ENCODE results near the gene LDLR.
"Not testable (repeated sequence)": the region's sequence is repeated elsewhere in the genome, so short reads cannot be mapped to it uniquely, and the experiment has no call there.

LDLR gene

GRCh38 chr19:11142528-11143171, 53.4 kb downstream of the LDLR start:
- DNase-seq = no peak

DNA sequence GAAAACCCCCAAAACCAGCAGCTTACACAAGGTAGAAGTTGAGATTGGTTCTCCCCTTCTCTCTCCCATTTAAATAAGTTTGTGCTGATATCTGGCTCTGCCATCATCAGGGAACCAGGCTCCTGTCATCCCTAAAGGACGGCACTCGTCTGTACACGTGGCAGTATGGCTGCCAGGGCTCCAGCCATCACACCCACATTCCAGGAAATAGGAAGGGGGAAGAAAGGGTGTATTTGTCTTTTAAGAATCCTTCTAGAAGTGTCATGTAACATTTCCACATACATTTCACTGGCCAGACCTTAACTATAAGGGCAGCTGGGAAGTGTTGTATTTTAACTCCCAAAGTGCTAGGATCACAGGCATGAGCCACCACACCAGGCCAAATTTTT, 56.3 kb downstream of the LDLR start:
- no peak for DNase-seq

GRCh38 chr19:11148001-11148400, 58.7 kb downstream of the LDLR start:
- no peak for DNase-seq

- no peak for DNase-seq
These were observed 61.9 kb downstream of the LDLR start for GRCh38 chr19:11151181-11151580.

- no peak for DNase-seq
These were observed 63.2 kb downstream of the LDLR start for GRCh38 chr19:11152318-11153062.

DNA sequence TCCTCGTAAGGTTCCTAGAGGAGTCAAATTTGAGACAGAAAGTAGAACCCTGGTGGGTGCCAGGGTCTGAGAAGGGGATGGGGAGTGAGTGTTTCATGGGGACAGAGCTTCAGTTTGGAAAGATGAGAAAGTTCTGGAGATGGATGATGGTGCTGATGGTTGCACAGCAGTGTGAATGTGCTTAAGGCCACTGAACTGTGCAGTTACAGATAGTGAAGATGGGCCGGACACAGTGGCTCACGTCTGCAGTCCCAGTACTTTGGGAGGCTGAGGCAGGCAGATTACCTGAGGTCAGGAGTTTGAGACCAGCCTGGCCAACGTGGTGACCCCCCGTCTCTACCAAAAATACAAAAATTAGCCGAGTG, 65.4 kb downstream of the LDLR start:
- no peak for DNase-seq

DNA sequence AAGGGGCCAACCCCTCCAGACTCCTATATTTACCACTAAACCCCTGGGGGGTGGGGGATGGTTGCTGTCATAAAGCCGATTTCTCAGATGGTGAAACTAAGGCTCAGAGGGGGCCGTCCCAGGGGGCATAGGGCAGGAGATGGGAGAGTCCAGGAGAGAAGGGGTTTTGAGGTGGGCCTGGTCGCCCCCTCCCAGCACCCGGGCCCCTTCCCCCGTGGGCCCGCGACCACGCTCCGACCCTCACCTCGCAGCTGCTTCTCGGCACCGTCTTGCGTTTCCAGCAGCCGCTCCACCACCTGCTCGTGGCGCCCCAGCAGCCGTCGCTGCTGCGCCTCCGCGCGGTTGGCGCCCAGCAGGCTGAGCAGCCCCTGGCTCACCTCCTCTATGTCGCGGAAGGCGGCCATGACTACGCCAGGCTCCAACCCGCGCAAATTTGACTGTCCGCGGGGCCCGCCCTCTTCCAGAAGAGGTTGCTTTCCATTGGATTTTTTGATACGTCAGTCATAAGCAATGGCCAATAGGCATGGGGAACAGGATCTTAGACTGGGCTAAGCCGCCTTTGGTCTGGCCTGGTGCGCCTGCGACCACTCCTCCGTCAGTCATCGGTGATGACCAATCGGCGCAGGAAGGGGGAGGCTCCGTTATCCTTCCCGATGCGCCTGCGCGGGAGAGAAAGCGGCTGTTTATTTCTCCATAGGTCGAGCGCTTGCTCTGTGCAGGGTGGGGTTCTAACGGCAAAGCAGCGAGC, 66.3 kb downstream of the LDLR start, which contains the start of gene SPC24:
TSS of gene SPC24 (minus strand) at position 410 of the 748 bp plus-strand sequence. CDS start at position 404, 6 bp downstream.
- DNase-seq = peak; percentile 100

DNA sequence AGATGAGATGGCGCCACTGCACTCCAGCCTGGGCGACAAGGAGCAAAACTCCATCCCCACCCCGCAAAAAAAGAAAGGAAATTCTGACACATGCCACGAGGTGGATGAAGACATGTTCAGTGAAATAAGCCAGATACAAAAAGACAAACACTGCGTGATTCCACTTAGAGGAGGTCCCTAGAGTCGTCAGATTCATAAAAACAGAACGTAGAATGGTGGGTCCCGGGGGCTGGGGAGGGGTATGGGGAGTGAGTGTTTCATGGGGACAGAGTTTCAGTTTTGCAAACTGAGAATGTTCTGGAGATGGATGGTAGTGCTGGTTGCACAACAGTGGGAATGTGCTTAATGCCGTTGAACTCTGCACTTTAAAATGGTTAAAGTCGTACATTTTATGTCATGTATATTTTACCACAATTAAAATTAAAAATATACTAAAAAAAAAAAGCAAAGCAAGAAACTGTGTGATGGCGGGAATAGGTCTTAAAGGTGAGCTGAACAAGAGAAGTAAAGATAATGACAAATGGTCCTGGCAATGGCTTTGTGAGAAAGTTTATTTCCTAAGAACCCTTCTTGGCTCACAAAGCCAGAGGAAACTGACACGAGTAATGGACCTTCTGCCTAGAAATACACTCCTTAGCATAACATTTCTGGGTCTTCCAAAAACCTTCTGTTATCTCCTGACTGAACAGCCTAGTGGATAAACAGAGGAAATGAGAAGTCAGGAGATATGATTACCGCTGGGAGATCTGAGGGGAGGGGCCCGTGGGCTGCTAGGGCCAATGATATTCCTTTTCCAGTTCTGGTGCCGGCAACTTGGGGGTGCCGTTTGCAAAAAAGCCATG, 70.6 kb downstream of the LDLR start:
- DNase-seq = peak; percentile 28

DNA sequence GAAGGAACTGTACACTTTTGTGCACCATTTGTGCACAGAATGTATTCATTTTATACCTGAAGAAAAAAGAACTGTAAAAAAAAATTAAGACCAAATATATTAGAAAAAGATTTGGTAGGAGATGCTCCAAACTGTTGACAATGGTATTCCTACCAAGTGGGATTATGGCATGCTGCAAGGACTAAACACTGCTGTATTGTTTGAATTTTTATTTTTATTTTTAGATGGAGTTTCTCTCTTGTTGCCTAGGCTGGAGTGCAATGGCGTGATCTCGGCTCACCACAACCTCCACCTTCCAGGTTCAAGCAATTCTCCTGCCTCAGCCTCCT, 71.1 kb downstream of the LDLR start:
- not testable (repeated sequence) for DNase-seq

GRCh38 chr19:11164296-11164695, 75.0 kb downstream of the LDLR start:
- no peak for DNase-seq

- no peak for DNase-seq
These were observed 75.7 kb downstream of the LDLR start for GRCh38 chr19:11164879-11165406.

DNA sequence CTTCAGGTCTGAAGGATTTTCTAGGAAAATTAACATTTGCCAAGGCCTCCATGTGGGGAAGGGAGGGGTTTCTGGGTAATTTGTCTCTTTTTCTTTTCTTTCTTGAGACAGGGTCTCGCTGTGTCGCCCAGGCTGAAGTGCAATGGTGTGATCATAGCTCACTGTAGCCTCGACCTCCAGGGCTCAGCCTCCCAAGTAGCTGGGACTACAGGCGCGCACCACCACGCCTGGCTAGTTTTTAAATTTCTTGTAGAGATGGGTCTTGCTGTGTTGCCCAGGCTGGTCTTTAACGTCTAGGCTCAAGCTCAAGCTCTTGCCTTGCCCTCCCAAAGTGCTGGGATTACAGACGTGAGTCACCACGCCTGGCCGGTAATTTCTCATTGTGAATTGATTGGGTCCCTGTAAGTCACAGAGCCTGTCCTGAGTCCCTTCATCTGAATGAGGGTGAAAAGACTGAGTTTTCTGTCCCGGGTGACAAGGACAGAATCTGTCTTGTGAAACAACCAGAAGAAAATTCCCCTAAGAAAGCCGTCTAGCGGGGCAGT, 76.3 kb downstream of the LDLR start:
- DNase-seq = no peak

DNA sequence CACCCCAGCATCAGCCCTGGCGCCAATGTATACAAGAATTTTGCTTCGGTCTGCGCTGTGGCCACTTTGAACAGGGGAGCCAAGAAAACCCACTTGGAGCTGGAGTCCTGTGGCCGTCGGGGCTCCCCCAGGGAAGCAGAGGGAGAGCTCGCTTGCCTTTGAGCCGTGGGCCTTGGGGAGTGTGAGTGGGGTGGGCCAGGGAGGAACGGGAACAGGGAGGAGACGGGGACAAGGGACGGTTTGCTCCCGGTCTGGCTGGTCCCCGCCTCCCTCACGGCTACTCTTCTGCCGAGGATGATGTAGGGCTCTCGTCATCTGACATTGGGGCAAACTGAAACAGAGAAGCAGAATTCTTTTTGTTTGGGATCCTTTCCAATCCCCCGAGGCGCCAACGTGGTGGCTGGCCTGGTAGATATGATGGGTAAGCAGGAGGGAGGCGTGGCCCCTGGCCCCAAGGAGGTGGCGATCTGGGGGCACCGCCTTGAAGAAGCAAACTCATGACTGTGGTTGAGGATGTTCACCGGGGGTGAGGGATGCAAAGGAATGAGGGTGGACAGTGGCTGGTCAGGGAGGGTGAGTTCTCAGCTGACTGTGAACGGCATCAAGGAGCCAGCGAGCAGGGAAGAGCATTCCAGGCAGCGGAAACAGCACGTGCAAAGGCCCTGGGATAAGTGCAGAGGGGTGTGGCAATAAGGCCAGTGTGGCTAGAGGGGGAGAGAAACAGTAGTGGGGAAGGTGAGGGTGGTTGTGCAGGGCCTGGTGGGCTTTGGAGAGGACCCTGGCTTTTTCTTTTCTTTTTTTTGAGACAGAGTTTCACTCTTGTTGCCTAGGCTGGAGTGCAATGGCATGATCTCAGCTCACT, 77.2 kb downstream of the LDLR start:
- no peak for DNase-seq

DNA sequence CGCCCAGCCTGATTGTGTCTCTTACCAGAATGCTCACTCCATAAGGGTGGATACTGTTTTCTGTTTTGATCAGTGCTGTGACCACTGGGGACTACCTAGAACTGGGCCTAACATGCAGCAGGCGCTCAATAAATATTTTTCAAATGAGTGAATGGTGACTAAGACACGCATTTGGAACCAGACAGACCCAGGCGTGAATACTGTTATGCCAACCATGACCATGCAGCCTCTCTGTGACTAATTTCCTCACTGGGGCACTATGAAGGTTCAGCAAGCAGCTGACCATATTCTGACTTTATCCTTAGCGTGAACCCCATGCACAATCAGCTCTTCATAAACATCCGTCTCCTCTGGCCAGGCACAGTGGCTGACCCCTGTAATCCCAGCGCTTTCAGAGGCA, 79.3 kb downstream of the LDLR start:
- no peak for DNase-seq

DNA sequence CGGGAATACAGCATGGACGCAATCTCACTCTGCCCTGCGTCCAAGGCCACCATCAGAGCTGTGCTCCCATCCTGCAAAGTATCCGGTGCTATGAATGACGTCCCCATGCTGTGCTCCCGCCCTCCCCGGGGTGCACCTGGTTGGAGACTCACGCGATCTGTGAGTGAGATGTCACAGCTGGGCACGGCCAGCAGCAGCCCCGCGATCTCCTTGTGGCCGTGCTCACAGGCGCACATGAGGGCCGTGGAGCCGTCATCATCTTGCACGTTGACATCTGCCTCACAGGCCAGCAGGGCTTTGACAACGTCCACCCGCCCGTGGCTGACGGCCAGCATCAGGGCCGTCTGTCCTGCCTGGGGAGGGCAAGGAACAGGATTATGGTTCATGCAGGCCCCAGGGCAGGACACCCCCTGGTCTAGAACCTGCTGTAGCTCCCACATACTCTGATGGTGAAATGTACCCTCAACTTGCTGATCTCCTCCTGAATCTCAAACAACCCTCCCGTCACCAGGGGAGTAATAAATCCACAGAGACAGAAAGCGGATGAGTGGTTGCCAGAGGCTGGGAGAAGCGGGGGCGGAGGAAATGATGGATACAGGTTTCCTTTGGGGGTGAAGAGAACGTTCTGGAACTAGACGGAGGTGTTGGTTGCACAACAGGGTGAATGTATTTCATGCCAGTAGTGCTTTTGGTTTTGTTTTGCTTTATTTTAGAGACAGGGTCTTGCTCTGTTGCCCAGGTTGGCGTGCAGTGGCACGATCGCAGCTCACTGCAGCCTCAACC, 80.8 kb downstream of the LDLR start:
- no peak for DNase-seq

DNA sequence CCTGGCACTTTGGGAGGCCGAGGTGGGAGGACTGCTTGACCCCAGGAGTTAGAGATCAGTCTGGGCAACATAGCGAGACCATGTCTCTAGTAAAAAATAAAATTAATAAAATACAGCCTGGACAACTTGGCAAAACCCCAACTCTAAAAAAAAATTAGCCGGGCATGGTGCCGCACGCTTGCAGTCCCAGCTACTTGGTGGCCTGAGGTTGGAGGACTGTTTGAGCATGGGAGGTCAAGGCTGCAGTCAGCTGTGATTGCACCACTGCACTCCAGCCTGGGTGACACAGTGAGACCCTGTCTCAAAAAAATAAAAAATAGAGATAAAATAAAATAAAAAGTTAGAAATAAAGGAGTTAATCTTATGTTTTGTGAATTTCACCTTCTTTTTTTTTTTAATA, 81.9 kb downstream of the LDLR start:
- no peak for DNase-seq

GRCh38 chr19:11172576-11172975, 83.3 kb downstream of the LDLR start:
- no peak for DNase-seq

DNA sequence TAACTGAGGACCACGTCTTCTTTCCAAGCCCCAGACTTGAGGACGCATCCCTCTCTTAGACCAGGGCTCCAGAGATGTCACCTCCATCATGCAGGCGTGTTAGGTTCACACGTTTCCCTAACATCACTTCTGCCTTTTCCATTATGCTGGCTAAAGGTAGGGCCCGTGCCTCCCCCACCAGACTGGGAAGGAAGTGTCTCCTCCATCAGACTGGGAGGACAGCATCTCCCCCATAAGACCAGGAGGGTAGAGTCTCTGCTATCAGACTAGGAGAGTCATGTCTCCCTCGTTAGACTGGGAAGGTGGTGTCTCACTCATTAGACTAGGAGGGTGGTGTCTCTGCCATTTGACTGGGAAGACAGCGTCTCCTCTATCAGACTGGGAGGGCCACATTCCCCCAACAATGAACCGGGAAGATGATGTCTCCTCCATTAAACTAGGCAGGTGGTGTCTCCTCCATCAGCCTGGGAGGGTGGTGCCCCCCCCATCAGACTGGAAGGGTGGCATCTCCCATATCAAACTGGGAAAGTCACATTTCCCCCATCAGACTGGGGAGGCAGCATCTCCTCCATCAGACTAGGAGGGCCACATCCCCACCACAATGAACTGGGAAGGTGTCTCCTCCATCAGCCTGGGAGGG, 84.4 kb downstream of the LDLR start:
- no peak for DNase-seq

DNA sequence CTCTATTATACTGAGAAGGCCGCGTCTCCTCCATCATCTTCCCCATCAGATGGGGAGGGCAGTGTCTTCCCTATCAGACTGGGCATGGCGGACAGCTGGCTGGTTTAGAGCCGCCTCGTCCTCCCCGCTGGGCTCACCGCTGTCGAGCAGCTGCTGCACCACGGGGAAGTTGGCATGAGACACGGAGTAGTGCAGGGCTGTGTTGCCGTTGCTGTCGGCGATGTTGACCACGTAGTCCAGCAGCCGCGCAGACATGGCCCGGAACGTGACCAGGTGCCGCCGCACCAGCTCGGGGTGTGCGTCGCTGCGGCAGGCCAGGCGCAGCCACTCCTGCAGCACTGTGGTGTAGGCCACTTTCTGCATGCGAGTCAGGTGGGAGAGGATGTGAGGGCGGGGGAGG, 85.1 kb downstream of the LDLR start:
- DNase-seq = no peak

DNA sequence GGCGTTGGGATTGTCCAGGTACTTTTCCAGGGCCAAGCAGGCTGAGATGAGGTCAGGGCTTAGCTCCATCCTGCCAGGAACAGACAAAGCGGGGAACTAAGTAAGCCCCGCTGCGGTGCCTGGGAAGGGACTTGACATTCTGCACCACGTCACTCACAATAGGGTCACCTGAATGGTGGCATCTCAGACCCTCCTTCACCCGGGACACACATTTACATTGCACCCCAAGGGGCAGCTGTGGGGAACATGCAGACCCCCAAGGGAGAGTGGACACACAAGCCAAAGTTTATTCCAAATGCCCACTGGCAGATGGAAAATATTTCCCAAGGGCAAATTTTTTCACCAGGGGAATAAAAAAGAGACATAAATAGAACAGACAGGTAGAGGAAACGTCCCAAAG, 86.7 kb downstream of the LDLR start:
- no peak for DNase-seq

Data from MV-4-11 (cell line).